NCI-H1436 (cell line): ENCODE results near the gene DENND5B.
"Not testable (repeated sequence)": the region's sequence is repeated elsewhere in the genome, so short reads cannot be mapped to it uniquely, and the experiment has no call there.

Experiments
- DNase-seq: peaks from one replicate; lab custom pipeline; 2025; lab: John Stamatoyannopoulos, UW

Gene DENND5B

GRCh38 chr12:31377210-31377609 is 213.7 kb downstream of the DENND5B start:
- DNase-seq: not testable (repeated sequence)

GRCh38 chr12:31375422-31375821 is 215.5 kb downstream of the DENND5B start:
- DNase-seq: not testable (repeated sequence)

- no peak for DNase-seq
Observed at GRCh38 chr12:31371256-31371620, 219.7 kb downstream of the DENND5B start.

- no peak for DNase-seq
Observed at GRCh38 chr12:31370531-31371255, 220.2 kb downstream of the DENND5B start.

GRCh38 chr12:31369712-31370521 is 221.0 kb downstream of the DENND5B start:
- DNase-seq: no peak

- DNase-seq: no peak
Observed at GRCh38 chr12:31368666-31369361, 222.1 kb downstream of the DENND5B start.

GRCh38 chr12:31366104-31366621 is 224.8 kb downstream of the DENND5B start:
- no peak for DNase-seq

GRCh38 chr12:31363831-31364230 is 227.1 kb downstream of the DENND5B start:
- no peak for DNase-seq

- DNase-seq: no peak
Observed at GRCh38 chr12:31363416-31363809, 227.5 kb downstream of the DENND5B start.

- no peak for DNase-seq
Observed at GRCh38 chr12:31362759-31363415, 228.0 kb downstream of the DENND5B start.

GRCh38 chr12:31362115-31362758 is 228.7 kb downstream of the DENND5B start:
- peak; percentile 72 for DNase-seq

GRCh38 chr12:31361730-31362114 is 229.2 kb downstream of the DENND5B start:
- DNase-seq: no peak

- DNase-seq: no peak
Observed at GRCh38 chr12:31355747-31356107, 235.2 kb downstream of the DENND5B start.

- DNase-seq: peak; percentile 79
Observed at GRCh38 chr12:31353750-31354708, 236.9 kb downstream of the DENND5B start.

GRCh38 chr12:31346267-31346666 is 244.7 kb downstream of the DENND5B start:
- DNase-seq: no peak

GRCh38 chr12:31343139-31343538 is 247.8 kb downstream of the DENND5B start:
- DNase-seq: no peak

- DNase-seq: no peak
Observed at GRCh38 chr12:31342286-31342685, 248.7 kb downstream of the DENND5B start.

GRCh38 chr12:31339831-31340622 is 250.9 kb downstream of the DENND5B start:
- no peak for DNase-seq

- no peak for DNase-seq
Observed at GRCh38 chr12:31337952-31338351, 253.0 kb downstream of the DENND5B start.
